ENCODE measurements around the gene NYAP1.
"Not testable (repeated sequence)": the region's sequence is repeated elsewhere in the genome, so short reads cannot be mapped to it uniquely, and the experiment has no call there.

Gene NYAP1

GRCh38 chr7:100483090-100483721 is 521 bp upstream of the NYAP1 start:
- peak; percentile 72 to 82 for DNase-seq (ENCODE audit: low read depth in 2 of 2)

GRCh38 chr7:100484673-100485045 is 932 bp downstream of the NYAP1 start:
- no peak for DNase-seq (ENCODE audit: low read depth in 2 of 2)

GRCh38 chr7:100485471-100485876 is 1.7 kb downstream of the NYAP1 start:
- DNase-seq (ENCODE audit: low read depth in 2 of 2) = no peak

GRCh38 chr7:100486111-100486636 is 2.4 kb downstream of the NYAP1 start:
- DNase-seq (ENCODE audit: low read depth in 2 of 2) = no peak

- no peak for DNase-seq (ENCODE audit: low read depth in 2 of 2)
These were observed 3.2 kb downstream of the NYAP1 start for GRCh38 chr7:100486753-100487446.

- no peak for DNase-seq (ENCODE audit: low read depth in 2 of 2)
These were observed 4.8 kb downstream of the NYAP1 start for GRCh38 chr7:100488333-100489095.

- DNase-seq (ENCODE audit: low read depth in 2 of 2) = no peak
These were observed 5.4 kb downstream of the NYAP1 start for GRCh38 chr7:100489121-100489520.

- DNase-seq (ENCODE audit: low read depth in 2 of 2) = peak in 1 of 2 donors; percentile 39
These were observed 6.1 kb downstream of the NYAP1 start for GRCh38 chr7:100489824-100490223.

- DNase-seq (ENCODE audit: low read depth in 2 of 2) = no peak
These were observed 6.9 kb downstream of the NYAP1 start for GRCh38 chr7:100490483-100491191.

- DNase-seq (ENCODE audit: low read depth in 2 of 2) = no peak
These were observed 7.5 kb downstream of the NYAP1 start for GRCh38 chr7:100491192-100491578.

GRCh38 chr7:100492738-100493475 is 9.2 kb downstream of the NYAP1 start:
- DNase-seq (ENCODE audit: low read depth in 2 of 2) = no peak

GRCh38 chr7:100493476-100494264 is 9.9 kb downstream of the NYAP1 start:
- peak; percentile 47 to 57 for DNase-seq (ENCODE audit: low read depth in 2 of 2)

GRCh38 chr7:100496509-100496908 is 12.8 kb downstream of the NYAP1 start:
- no peak for DNase-seq (ENCODE audit: low read depth in 2 of 2)

- DNase-seq (ENCODE audit: low read depth in 2 of 2) = not testable (repeated sequence)
These were observed 17.0 kb downstream of the NYAP1 start for GRCh38 chr7:100500743-100501142.

- not testable (repeated sequence) for DNase-seq (ENCODE audit: low read depth in 2 of 2)
These were observed 20.3 kb downstream of the NYAP1 start for GRCh38 chr7:100504031-100504430.

- no peak for DNase-seq (ENCODE audit: low read depth in 2 of 2)
These were observed 21.3 kb downstream of the NYAP1 start for GRCh38 chr7:100504887-100505611.

- DNase-seq (ENCODE audit: low read depth in 2 of 2) = no peak
These were observed 22.7 kb downstream of the NYAP1 start for GRCh38 chr7:100506356-100506923.

- DNase-seq (ENCODE audit: low read depth in 2 of 2) = no peak
These were observed 25.5 kb downstream of the NYAP1 start for GRCh38 chr7:100509231-100509630.
